Measurements from ENCODE around the gene KIAA0319L.

- TF ChIP-seq CTCF (IDR thresholded peaks at IDR 0.05) (no peak), POLR2A (IDR thresholded peaks at IDR 0.05) (no peak)
Measured at GRCh38 chr1:35477870-35478269, 79.3 kb downstream of the KIAA0319L start.
